Right lung (tissue), 10 donors: Measurements from ENCODE around the gene PPP1R26. TPM values are rescaled to one million over a fixed set of nuclear protein-coding genes. Genes with fewer than 3 reads are reported as not detected.
"Not testable (repeated sequence)": the region's sequence is repeated elsewhere in the genome, so short reads cannot be mapped to it uniquely, and the experiment has no call there.

ENCODE experiments used
- DNase-seq, 2 donors: peaks; one replicate each; pipeline ENCODE4 v3.0.0-alpha.2; 2013
- long read RNA-seq, 8 donors: transcript quantifications; one replicate each; lab custom pipeline, GENCODE V29; 2026
- polyA plus RNA-seq, 5 donors: library from polyadenylated mRNA; unstranded; fragments of 120-200 nt; gene quantifications; one replicate each; pipeline versions ENCODE4 v1.2.1 to v1.2.3, GENCODE V29; 2013; ENCODE audit warnings: inconsistent platforms in 1 of 5, low replicate concordance in 1 of 5; ENCODE audit not compliant: insufficient read length in 5 of 5, insufficient read depth in 1 of 5

PPP1R26 gene
- 10 to 100 TPM; 26.3 to 37.3 (median 32.3) TPM for polyA plus RNA-seq
- long read RNA-seq, donor 1, full-length matches to known transcripts, result 28 of 28 reads
- long read RNA-seq, donor 1, partial matches to known transcripts, result 0 of 28 reads
- long read RNA-seq, donor 1, other reads (novel, unspliced or antisense), result 0 of 28 reads
- long read RNA-seq, donor 2, full-length matches to known transcripts, result 5 of 5 reads
- long read RNA-seq, donor 2, partial matches to known transcripts, result 0 of 5 reads
- long read RNA-seq, donor 2, other reads (novel, unspliced or antisense), result 0 of 5 reads
- long read RNA-seq, donor 3, full-length matches to known transcripts, result 22 of 22 reads
- long read RNA-seq, donor 3, partial matches to known transcripts, result 0 of 22 reads
- long read RNA-seq, donor 3, other reads (novel, unspliced or antisense), result 0 of 22 reads
- long read RNA-seq, donor 4, full-length matches to known transcripts, result 9 of 9 reads
- long read RNA-seq, donor 4, partial matches to known transcripts, result 0 of 9 reads
- long read RNA-seq, donor 4, other reads (novel, unspliced or antisense), result 0 of 9 reads
- long read RNA-seq, donor 5, full-length matches to known transcripts, result 26 of 26 reads
- long read RNA-seq, donor 5, partial matches to known transcripts, result 0 of 26 reads
- long read RNA-seq, donor 5, other reads (novel, unspliced or antisense), result 0 of 26 reads
- long read RNA-seq, donor 6, full-length matches to known transcripts, result 23 of 23 reads
- long read RNA-seq, donor 6, partial matches to known transcripts, result 0 of 23 reads
- long read RNA-seq, donor 6, other reads (novel, unspliced or antisense), result 0 of 23 reads
- long read RNA-seq, donor 7, full-length matches to known transcripts, result 14 of 14 reads
- long read RNA-seq, donor 7, partial matches to known transcripts, result 0 of 14 reads
- long read RNA-seq, donor 7, other reads (novel, unspliced or antisense), result 0 of 14 reads
- long read RNA-seq, donor 8, full-length matches to known transcripts, result 8 of 8 reads
- long read RNA-seq, donor 8, partial matches to known transcripts, result 0 of 8 reads
- long read RNA-seq, donor 8, other reads (novel, unspliced or antisense), result 0 of 8 reads

GRCh38 chr9:135479469-135480052, at the start of gene PPP1R26:
TSS of gene PPP1R26 (plus strand) at chr9:135479782. CDS start at chr9:135484511, 4,729 bp downstream.
- DNase-seq, result no peak

- DNase-seq, result no peak
Measured at GRCh38 chr9:135437259-135437658, 42.3 kb upstream of the PPP1R26 start.

DNA sequence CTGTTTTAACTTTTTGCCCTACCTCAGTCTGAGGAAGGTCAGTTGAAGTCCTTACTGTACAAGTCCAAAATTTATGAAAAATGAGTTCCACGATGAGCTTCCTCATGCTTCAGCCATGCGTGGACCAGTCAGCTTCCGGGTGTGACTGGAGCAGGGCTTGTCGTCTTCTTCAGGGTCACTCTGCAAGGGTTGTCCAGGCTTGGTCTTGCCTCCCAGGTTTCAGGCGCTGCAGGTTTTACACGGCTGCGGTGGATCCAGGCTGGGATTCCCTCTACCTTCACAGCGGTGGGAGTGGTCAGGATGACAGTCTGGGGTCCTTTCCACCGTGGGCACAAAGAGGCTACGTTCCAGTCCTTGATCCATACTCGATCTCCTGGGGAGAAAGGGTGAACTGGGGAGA, 41.9 kb upstream of the PPP1R26 start:
- DNase-seq, result not testable (repeated sequence)

DNA sequence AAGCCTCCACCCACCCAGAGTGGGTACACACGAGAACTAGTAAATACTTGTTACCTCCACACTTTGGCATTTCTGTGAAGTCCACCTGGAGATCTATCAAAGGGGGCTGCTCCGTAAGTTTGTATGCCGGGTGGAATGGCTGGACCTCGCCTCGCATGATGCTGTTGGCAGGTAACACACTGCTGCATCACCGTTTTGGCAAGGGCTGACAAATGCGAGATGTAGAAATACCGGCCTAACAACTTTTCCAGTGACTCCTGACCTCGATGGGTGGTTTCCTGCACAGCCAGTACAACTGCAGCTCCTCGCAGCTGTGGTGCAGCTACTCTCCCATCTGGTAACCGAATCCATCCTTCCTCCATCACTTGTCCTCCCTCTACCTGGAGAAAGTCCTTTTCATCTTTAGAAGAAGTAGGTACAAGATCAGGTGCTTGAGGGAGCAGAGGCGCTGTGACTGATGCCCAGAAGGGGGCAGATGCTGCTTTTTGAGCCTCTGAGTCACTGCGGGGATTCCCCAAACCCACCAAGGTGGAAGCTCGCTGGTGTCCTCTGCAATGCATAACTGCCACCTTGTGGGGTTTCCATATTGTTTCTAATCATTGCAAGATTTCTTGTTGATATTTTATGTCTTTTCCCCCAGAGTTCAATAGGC, 40.9 kb upstream of the PPP1R26 start:
- not testable (repeated sequence) for DNase-seq

DNA sequence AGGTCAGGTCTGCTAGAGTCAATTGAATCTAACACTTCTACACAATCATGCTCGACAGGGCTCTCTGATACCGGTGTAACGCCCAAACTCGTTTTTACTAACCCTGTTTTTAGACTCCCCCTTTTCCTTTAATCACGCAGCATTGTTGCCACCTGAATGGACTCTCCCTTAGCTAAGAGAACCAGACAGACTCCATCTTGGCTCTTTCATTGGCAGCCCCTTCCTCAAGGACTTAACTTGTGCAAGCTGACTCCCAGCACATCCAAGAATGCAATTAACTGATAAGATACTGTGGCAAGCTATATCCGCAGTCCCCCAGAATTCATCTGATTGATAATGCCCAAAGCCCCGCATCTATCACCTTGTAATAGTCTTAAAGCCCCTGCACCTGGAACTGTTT, 40.1 kb upstream of the PPP1R26 start:
- not testable (repeated sequence) for DNase-seq

DNA sequence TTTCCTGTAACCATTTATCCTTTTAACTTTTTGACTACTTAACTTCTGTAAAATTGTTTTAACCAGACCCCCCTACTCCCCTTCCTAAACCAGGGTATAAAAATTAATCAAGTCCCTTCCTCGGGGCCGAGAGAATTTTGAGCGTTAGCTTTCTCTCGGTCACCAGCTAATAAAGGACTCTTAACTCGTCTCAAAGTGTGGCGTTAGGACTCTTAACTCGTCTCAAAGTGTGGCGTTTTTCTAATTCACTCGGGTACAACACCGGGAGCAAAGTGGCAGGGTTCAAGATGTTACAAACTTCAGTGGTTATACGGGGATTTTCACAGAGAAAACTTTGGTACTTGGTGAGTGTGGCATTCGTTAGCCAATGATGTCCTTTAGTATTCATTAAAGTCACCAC, 39.7 kb upstream of the PPP1R26 start:
- DNase-seq, result no peak

DNA sequence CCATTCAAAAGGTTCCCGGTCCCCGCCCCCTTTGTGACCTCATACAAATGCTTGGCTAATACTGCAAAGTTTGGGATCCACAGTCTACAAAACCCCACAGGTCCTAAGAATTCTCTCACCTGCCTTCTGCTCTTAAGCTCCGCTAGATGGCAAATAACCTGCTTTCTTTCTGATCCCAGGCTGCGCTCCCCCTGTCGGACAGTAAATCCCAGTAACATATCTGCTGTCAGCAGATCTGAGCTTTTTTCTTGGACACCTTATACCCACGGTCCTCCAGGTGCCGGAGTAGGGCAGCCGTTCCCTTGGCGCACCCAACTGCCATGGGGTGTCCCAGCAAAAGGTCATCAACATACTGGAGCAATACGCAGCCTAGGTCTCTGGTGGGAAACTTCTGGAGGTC, 39.0 kb upstream of the PPP1R26 start:
- no peak for DNase-seq

GRCh38 chr9:135441105-135442071, 38.2 kb upstream of the PPP1R26 start:
- DNase-seq, result peak; percentile 83 to 87

- DNase-seq, result no peak
Measured at GRCh38 chr9:135442075-135442474, 37.5 kb upstream of the PPP1R26 start.

GRCh38 chr9:135443797-135444425, 35.7 kb upstream of the PPP1R26 start:
- no peak for DNase-seq

GRCh38 chr9:135447126-135447525, 32.5 kb upstream of the PPP1R26 start:
- no peak for DNase-seq

GRCh38 chr9:135448663-135449100, 30.9 kb upstream of the PPP1R26 start:
- DNase-seq, result no peak

GRCh38 chr9:135449532-135449931, 30.1 kb upstream of the PPP1R26 start:
- not testable (repeated sequence) for DNase-seq

DNA sequence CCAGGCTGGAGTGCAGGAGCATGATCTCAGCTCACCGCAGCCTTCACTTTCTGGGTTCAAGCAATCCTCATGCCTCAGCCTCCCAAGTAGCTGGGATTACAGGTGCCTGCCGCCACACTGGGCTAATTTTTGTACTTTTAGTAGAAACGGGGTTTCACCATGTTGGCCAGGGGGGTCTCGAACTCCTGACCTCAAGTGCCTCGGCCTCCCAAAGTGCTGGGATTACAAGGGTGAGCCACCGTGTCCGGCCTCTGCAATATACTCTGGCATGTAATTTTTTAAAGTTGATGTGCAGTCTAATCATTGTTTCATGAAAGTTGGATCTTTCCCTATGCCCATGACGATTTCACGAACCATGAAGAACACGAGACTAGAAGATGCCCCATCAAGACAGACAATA, 28.6 kb upstream of the PPP1R26 start:
- DNase-seq, result no peak

DNA sequence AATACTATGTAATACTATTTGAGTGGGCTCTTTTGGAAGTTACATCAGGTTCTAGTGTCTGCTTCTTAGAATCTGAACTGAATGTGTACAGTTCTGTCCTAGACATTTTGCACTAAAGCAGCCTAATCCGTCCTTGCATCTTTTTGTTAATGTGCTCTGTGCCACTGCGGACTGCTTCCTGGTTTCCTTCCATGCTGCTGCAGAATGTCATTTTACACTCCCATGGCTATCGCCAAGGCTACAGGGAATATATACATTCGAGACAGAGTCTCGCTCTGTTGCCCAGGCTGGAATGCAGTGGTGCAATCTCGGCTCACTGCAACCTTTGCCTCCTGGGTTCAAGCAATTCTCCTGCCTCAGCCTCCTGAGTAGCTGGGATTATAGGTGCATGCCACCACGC, 27.7 kb upstream of the PPP1R26 start:
- DNase-seq, result not testable (repeated sequence)

GRCh38 chr9:135454737-135455136, 24.8 kb upstream of the PPP1R26 start:
- DNase-seq, result no peak

GRCh38 chr9:135455401-135456030, 24.1 kb upstream of the PPP1R26 start:
- no peak for DNase-seq

GRCh38 chr9:135456436-135457104, 23.0 kb upstream of the PPP1R26 start:
- no peak for DNase-seq
